ENCODE measurements around the gene CELA2A. TPM values are rescaled to one million over a fixed set of nuclear protein-coding genes. Genes with fewer than 3 reads are reported as not detected.

CELA2A gene
- total and polyA plus RNA-seq, 9 of the 15 experiments (the other 6 are each of a cell fraction or from before 2014, with no cell fraction given) = 0.62 TPM; not detected in 8

DNA sequence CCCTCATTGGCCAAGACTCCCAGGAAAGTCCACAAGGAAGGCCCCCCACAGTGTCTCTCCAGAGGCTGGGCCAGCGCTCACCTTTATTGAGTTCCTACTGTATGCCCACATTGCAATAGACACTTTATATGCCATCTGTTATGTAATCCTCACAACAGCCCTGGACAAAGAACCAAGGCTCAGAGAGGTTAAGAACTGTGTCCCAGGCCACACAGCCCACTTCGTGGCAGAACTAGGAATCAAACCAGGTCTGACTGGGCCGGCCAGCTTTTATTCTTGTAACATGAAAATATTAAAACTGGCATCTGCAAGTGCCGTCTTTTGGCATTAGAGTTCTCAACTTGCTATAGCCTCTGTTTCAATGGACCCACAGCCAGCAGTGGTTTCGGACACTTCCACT lies 13.8 kb upstream of the CELA2A start:
- in situ Hi-C loops (cut with MboI) = no loop called here
- ChIA-PET POLR2A (interaction anchor here (0.8 to 2.2 kb wide), 2 partner anchors 11 to 340 kb away, joined by 3 to 12 read pairs; no protein-coding TSS in a partner anchor), CTCF (ENCODE audit: low intra/inter-chr PET ratio) (no interaction called here)
- TF ChIP-seq ADNP (tag; IDR thresholded peaks at IDR 0.05) (no peak), ZFP36 (IDR thresholded peaks at IDR 0.05; ENCODE audit: low read depth, low read length, partially characterized antibody) (peak; percentile 83), RBM25 (IDR thresholded peaks at IDR 0.05; ENCODE audit: low read depth, low read length, severe bottlenecking) (peak; percentile 85), RCOR1 (IDR thresholded peaks at IDR 0.05; ENCODE audit: borderline replicate concordance in 1 of 2, low read depth in 2 of 2, low read length in 2 of 2) (0 out of 4 replicates have a peak, but pooled peaks of 1 of the 2 experiments have one; percentile 21), MTF1 (CRISPR knock-in tag; IDR thresholded peaks at IDR 0.05; ENCODE audit: borderline replicate concordance) (no peak), BCOR (IDR thresholded peaks at IDR 0.05) (peak; percentile 52; the same call in 1 of the 2 replicates)
- no peaks in the 10 kb centered on the region for H4K20me1 ChIP-seq (replicated peaks; ENCODE audit: control insufficient read depth, insufficient read depth, low read length)
- H3K9me1 ChIP-seq (ENCODE audit: control insufficient read depth, insufficient read depth, low read length) = no peaks in the 10 kb centered on the region
- FAIRE-seq = no peak
- 50% methylated on average over 5 of the region's 5 CpGs for WGBS (ENCODE audit: insufficient coverage, low coverage, missing lambda C conversion rate)
- BruUV-seq (replicated peaks) = no TSS peak
- no peak for ATAC-seq
- H3K4me2 ChIP-seq (ENCODE audit: insufficient read depth, low read length) = no peak overlapping the region
- H2AFZ ChIP-seq (ENCODE audit: low read depth, low read length) = no peak overlapping the region
- no peak overlapping the region for H3K9ac ChIP-seq (ENCODE audit: insufficient read depth in 1 of 2, low read depth in 2 of 2, low read length in 2 of 2)
- H3K27me3 ChIP-seq (ENCODE audit: control insufficient read depth in 2 of 2, insufficient read depth in 2 of 2, low read length in 2 of 2) = no peaks in the 10 kb centered on the region
- no peak overlapping the region for H3K27ac ChIP-seq (ENCODE audit: extremely low read depth, low read depth, low read length)
- H3K79me2 ChIP-seq (ENCODE audit: control insufficient read depth, insufficient read depth, low read length) = no peaks in the 10 kb centered on the region
- H3K4me1 ChIP-seq (replicated peaks in 1 of 2; ENCODE audit: control insufficient read depth in 2 of 2, insufficient read depth in 2 of 2, low read length in 2 of 2) = peaks cover 7 to 19% of the 10 kb centered on the region in 2 experiments; a peak in 4 of 5 replicates
- no peak for DNase-seq (ENCODE audit: extremely low read depth in 1 of 4, low spot score in 3 of 4)
- H3K9me3 ChIP-seq (replicated peaks; ENCODE audit: control insufficient read depth, insufficient read depth, low read depth, low read length) = no peaks in the 10 kb centered on the region
- H3K4me3 ChIP-seq = no peak overlapping the region
- intact Hi-C loops (cut with micrococcal nuclease) = no loop called here
- H3K36me3 ChIP-seq (ENCODE audit: control insufficient read depth, insufficient read depth, low read length) = no peaks in the 10 kb centered on the region

DNA sequence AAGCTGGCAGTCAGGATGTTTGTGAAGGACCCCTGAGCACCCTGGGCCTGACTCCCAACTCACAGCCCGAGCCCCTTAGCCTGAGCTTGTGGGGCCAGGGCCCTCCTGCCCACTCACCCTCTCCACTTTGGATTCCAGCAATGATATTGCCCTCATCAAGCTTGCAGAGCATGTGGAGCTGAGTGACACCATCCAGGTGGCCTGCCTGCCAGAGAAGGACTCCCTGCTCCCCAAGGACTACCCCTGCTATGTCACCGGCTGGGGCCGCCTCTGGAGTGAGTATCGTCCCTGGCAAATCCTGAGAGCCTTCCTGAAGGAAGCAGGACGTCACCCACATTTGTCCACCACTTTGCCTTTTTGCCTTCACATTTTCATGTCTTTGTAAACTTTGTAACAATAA lies 13.3 kb upstream of the CELA2A start:
- no peaks in the 10 kb centered on the region for H3K27me3 ChIP-seq (ENCODE audit: control insufficient read depth in 2 of 2, insufficient read depth in 2 of 2, low read length in 2 of 2)
- 69% methylated on average over 5 of the region's 5 CpGs for WGBS (ENCODE audit: insufficient coverage, low coverage, missing lambda C conversion rate)
- peak overlapping the region in 1 of 2 experiments; percentile 33; a peak in 2 of 4 replicates for H3K9ac ChIP-seq (ENCODE audit: insufficient read depth in 1 of 2, low read depth in 2 of 2, low read length in 2 of 2)
- DNase-seq (ENCODE audit: extremely low read depth in 1 of 4, low spot score in 3 of 4) (no peak), ATAC-seq (no peak), FAIRE-seq (no peak)
- H3K4me1 ChIP-seq (replicated peaks in 1 of 2; ENCODE audit: control insufficient read depth in 2 of 2, insufficient read depth in 2 of 2, low read length in 2 of 2) = peaks cover 7 to 17% of the 10 kb centered on the region in 2 experiments; a peak in 4 of 5 replicates
- no peaks in the 10 kb centered on the region for H3K79me2 ChIP-seq (ENCODE audit: control insufficient read depth, insufficient read depth, low read length)
- H3K36me3 ChIP-seq (ENCODE audit: control insufficient read depth, insufficient read depth, low read length) = no peaks in the 10 kb centered on the region
- no peaks in the 10 kb centered on the region for H3K9me3 ChIP-seq (replicated peaks; ENCODE audit: control insufficient read depth, insufficient read depth, low read depth, low read length)
- POLR2A ChIA-PET = interaction anchor here (0.6 to 2.2 kb wide), 3 partner anchors 11 to 339 kb away, joined by 3 to 12 read pairs (median 5); no protein-coding TSS in a partner anchor
- in situ Hi-C loops (cut with MboI) = no loop called here
- intact Hi-C loops (cut with micrococcal nuclease) = no loop called here
- no peak overlapping the region for H3K4me3 ChIP-seq
- H3K27ac ChIP-seq (ENCODE audit: extremely low read depth, low read depth, low read length) = no peak overlapping the region
- no peaks in the 10 kb centered on the region for H4K20me1 ChIP-seq (replicated peaks; ENCODE audit: control insufficient read depth, insufficient read depth, low read length)
- CTCF ChIA-PET (ENCODE audit: low intra/inter-chr PET ratio) = no interaction called here
- BruUV-seq (replicated peaks) = no TSS peak
- no peak for TF ChIP-seq PTBP1 (IDR thresholded peaks at IDR 0.05; ENCODE audit: low read depth, low read length)
- no peak for TF ChIP-seq FOXJ3 (CRISPR knock-in tag; IDR thresholded peaks at IDR 0.05)
- no peak for TF ChIP-seq ZNF3 (CRISPR knock-in tag; IDR thresholded peaks at IDR 0.05)
- no peak for TF ChIP-seq PML (IDR thresholded peaks at IDR 0.05; ENCODE audit: low read length)
- H3K9me1 ChIP-seq (ENCODE audit: control insufficient read depth, insufficient read depth, low read length) = no peaks in the 10 kb centered on the region
- no peak overlapping the region for H2AFZ ChIP-seq (ENCODE audit: low read depth, low read length)
- no peak overlapping the region for H3K4me2 ChIP-seq (ENCODE audit: insufficient read depth, low read length)

All from K562 (cell line).